NCI-H460 (cell line): ENCODE measurements around the gene NIPAL1. TPM values are rescaled to one million over a fixed set of nuclear protein-coding genes. Genes with fewer than 3 reads are reported as not detected.

ENCODE experiments used
- DNase-seq: peaks from one replicate; pipeline ENCODE4 v3.0.0-alpha.2; 2016; ENCODE audit warnings: low read depth; ENCODE audit errors: extremely low read depth
- total RNA-seq: library from RNA; depleted of rRNA; stranded (reverse); fragments of >200 nt; shearing (Covaris generic); gene quantifications from 2 replicates; pipeline ENCODE4 v1.2.3, GENCODE V29; 2014; rRNA removed

Gene NIPAL1
- total RNA-seq, 1 experiment from 2014 or later, result 3.0 TPM

- no peak for DNase-seq
Measured at GRCh38 chr4:48058617-48059530, 42.3 kb downstream of the NIPAL1 start.

GRCh38 chr4:48064349-48064748 lies 47.8 kb downstream of the NIPAL1 start:
- no peak for DNase-seq

- no peak for DNase-seq
Measured at GRCh38 chr4:48065587-48066052, 49.0 kb downstream of the NIPAL1 start.

GRCh38 chr4:48067536-48067935 lies 51.0 kb downstream of the NIPAL1 start:
- no peak for DNase-seq

- DNase-seq, result no peak
Measured at GRCh38 chr4:48068182-48068581, 51.6 kb downstream of the NIPAL1 start.

GRCh38 chr4:48069026-48069425 lies 52.5 kb downstream of the NIPAL1 start:
- no peak for DNase-seq

GRCh38 chr4:48071191-48071590 lies 54.6 kb downstream of the NIPAL1 start:
- DNase-seq, result no peak

- DNase-seq, result no peak
Measured at GRCh38 chr4:48073567-48074103, 57.1 kb downstream of the NIPAL1 start.

GRCh38 chr4:48074657-48075056 lies 58.1 kb downstream of the NIPAL1 start:
- DNase-seq, result no peak

GRCh38 chr4:48078425-48078824 lies 61.9 kb downstream of the NIPAL1 start:
- no peak for DNase-seq

GRCh38 chr4:48078862-48079655 lies 62.5 kb downstream of the NIPAL1 start:
- DNase-seq, result no peak

GRCh38 chr4:48079972-48080391 lies 63.4 kb downstream of the NIPAL1 start:
- peak; percentile 46 for DNase-seq

GRCh38 chr4:48081196-48081595 lies 64.6 kb downstream of the NIPAL1 start:
- DNase-seq, result peak; percentile 16

- DNase-seq, result no peak
Measured at GRCh38 chr4:48082956-48083355, 66.4 kb downstream of the NIPAL1 start.

GRCh38 chr4:48085821-48086589 lies 69.4 kb downstream of the NIPAL1 start:
- DNase-seq, result no peak

Other genes with a start within 250 kb of the NIPAL1 start
- 0.12 TPM in 2 replicates for gene CORIN, start 178.7 kb upstream of the NIPAL1 start, total RNA-seq
- gene NFXL1, start 102.2 kb upstream of the NIPAL1 start, total RNA-seq, result 9.2 and 14.3 TPM in 2 replicates
- 0.25 and 0.43 TPM in 2 replicates for gene CNGA1, start 91 bp upstream of the NIPAL1 start, total RNA-seq
- gene TXK, start 117.5 kb downstream of the NIPAL1 start, total RNA-seq, result 2.5 TPM in 2 replicates